ENCODE results near the gene ARRB2.

DNA sequence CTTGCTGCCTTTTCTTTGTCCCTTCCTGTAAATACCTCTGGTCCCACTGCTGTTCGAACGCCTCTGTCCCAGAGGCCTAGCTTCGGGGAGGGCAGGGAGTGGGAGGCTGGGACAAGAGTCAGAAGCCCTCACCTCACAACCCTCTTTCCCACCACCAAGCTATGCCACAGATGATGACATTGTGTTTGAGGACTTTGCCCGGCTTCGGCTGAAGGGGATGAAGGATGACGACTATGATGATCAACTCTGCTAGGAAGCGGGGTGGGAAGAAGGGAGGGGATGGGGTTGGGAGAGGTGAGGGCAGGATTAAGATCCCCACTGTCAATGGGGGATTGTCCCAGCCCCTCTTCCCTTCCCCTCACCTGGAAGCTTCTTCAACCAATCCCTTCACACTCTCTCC, 10.4 kb downstream of the ARRB2 start:
- TF ChIP-seq, protein P1, sequence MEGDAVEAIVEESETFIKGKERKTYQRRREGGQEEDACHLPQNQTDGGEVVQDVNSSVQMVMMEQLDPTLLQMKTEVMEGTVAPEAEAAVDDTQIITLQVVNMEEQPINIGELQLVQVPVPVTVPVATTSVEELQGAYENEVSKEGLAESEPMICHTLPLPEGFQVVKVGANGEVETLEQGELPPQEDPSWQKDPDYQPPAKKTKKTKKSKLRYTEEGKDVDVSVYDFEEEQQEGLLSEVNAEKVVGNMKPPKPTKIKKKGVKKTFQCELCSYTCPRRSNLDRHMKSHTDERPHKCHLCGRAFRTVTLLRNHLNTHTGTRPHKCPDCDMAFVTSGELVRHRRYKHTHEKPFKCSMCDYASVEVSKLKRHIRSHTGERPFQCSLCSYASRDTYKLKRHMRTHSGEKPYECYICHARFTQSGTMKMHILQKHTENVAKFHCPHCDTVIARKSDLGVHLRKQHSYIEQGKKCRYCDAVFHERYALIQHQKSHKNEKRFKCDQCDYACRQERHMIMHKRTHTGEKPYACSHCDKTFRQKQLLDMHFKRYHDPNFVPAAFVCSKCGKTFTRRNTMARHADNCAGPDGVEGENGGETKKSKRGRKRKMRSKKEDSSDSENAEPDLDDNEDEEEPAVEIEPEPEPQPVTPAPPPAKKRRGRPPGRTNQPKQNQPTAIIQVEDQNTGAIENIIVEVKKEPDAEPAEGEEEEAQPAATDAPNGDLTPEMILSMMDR (IDR thresholded peaks at IDR 0.05): no peak
- TF ChIP-seq POLR2A (IDR thresholded peaks at IDR 0.05): no peak
